HepG2 (cell line): ENCODE data around the gene IZUMO2. TPM values are rescaled to one million over a fixed set of nuclear protein-coding genes. Genes with fewer than 3 reads are reported as not detected.

Source experiments
- ATAC-seq: fragments of 200-7000 bp; cut with Tn5 transposase; 3 replicates; pipeline ENCODE4 v1.9.1; 2020; ENCODE audit warnings: mild to moderate bottlenecking, moderate library complexity
- BruUV-seq: library from RNA; stranded (reverse); fragments of 400-500 nt; replicated peaks from 2 replicates; lab custom pipeline; 2021; lab: Mats Ljungman, UMichigan
- CTCF ChIA-PET: fragments of 300-600 bp; formaldehyde crosslinking; extraction: SDS; loops from one replicate; lab custom pipeline; 2021; ENCODE audit warnings: low total read pairs, inconsistent platforms, low intra/inter-chr PET ratio; lab: Yijun Ruan, JAX
- POLR2A ChIA-PET: fragments of 350-600 bp; sonication (Branson Sonifier 250); formaldehyde crosslinking; loops from one replicate; lab custom pipeline; 2020; ENCODE audit warnings: antibody characterized with exemption, inconsistent platforms; lab: Yijun Ruan, JAX
- DNase-seq: peaks from one replicate; pipeline ENCODE4 v3.0.0-alpha.2; 2015; ENCODE audit warnings: low spot score
- FAIRE-seq: peaks from 3 replicates; lab custom pipeline; 2011; peaks lifted over from hg19 to GRCh38; lab: Jason Lieb, UNC
- H2AFZ ChIP-seq: one replicate; pipeline ENCODE4 v1.6.1; 2011; ENCODE audit warnings: low read length, inconsistent platforms
- H3K27ac ChIP-seq: fragments of 300-600 bp; 3 replicates; pipeline ENCODE4 v1.8.0; 2011; ENCODE audit warnings: mixed run types, mild to moderate bottlenecking, mixed read lengths, low read length, inconsistent platforms; ENCODE audit not compliant: insufficient read depth; ENCODE audit errors: extremely low read length
- H3K27me3 ChIP-seq, 2 experiments: fragments of 200-600 bp in 1 of 2; 2 replicates in 1 of 2; 3 replicates in 1 of 2; pipeline versions ENCODE4 v1.6.0 to v1.8.0; 2011; ENCODE audit warnings: low read length in 2 of 2, mild to moderate bottlenecking in 2 of 2, moderate library complexity in 2 of 2, inconsistent platforms in 1 of 2; ENCODE audit not compliant: insufficient read depth in 2 of 2, control insufficient read depth in 1 of 2
- H3K36me3 ChIP-seq, 2 experiments: fragments of 200-600 bp in 1 of 2; replicated peaks in 1 of 2; 2 replicates in 1 of 2; 3 replicates in 1 of 2; pipeline versions ENCODE4 v1.5.1 to v1.8.0; 2011; ENCODE audit warnings: low read length in 2 of 2, inconsistent platforms in 1 of 2; ENCODE audit not compliant: insufficient read depth in 2 of 2, control insufficient read depth in 1 of 2
- H3K4me1 ChIP-seq: 2 replicates; pipeline ENCODE4 v1.5.1; 2012; ENCODE audit warnings: low read length, inconsistent platforms; ENCODE audit not compliant: insufficient read depth
- H3K4me2 ChIP-seq: 2 replicates; pipeline ENCODE4 v1.6.0; 2011; ENCODE audit warnings: low read depth, low read length, inconsistent platforms
- H3K4me3 ChIP-seq, 3 experiments: fragments of 200-600 bp in 1 of 3; sonication (generic), shearing (Covaris generic) in 1 of 3; replicated peaks in 1 of 3; 2 replicates each; pipeline ENCODE4 v1.5.1; 2011 to 2016; ENCODE audit warnings: low read length in 3 of 3, inconsistent platforms in 2 of 3, low read depth in 2 of 3, mild to moderate bottlenecking in 2 of 3, control low read depth in 1 of 3, mixed read lengths in 1 of 3; ENCODE audit not compliant: insufficient read depth in 1 of 3
- H3K79me2 ChIP-seq: one replicate; pipeline ENCODE4 v1.6.1; 2011; ENCODE audit warnings: low read length, inconsistent platforms; ENCODE audit not compliant: insufficient read depth
- H3K9ac ChIP-seq: 2 replicates; pipeline ENCODE4 v1.6.0; 2011; ENCODE audit warnings: mild to moderate bottlenecking, low read depth, low read length, inconsistent platforms; ENCODE audit not compliant: insufficient read depth
- H3K9me3 ChIP-seq: 2 replicates; pipeline ENCODE4 v1.5.1; 2012; ENCODE audit warnings: mild to moderate bottlenecking, low read length
- H4K20me1 ChIP-seq: 2 replicates; pipeline ENCODE4 v1.6.0; 2011; ENCODE audit warnings: inconsistent platforms, mild to moderate bottlenecking, low read length, moderate library complexity; ENCODE audit not compliant: insufficient read depth
- CHD4 ChIP-seq: fragments of 200-600 bp; sonication (generic); IDR thresholded peaks from 2 replicates; pipeline ENCODE4 v1.7.0; 2017; ENCODE audit warnings: mild to moderate bottlenecking, low read length, borderline replicate concordance
- HOXD1 ChIP-seq: sonication (generic); formaldehyde crosslinking; IDR thresholded peaks from 2 replicates; pipeline ENCODE4 v1.5.0; 2020; ENCODE audit warnings: missing genetic modification reagents
- KAT7 ChIP-seq: IDR thresholded peaks from 2 replicates; pipeline ENCODE4 v1.6.1; 2018; ENCODE audit warnings: borderline replicate concordance, missing compliant biosample characterization
- MTA3 ChIP-seq: sonication (generic); formaldehyde crosslinking; IDR thresholded peaks from 2 replicates; pipeline ENCODE4 v1.4.0; 2020; ENCODE audit warnings: missing genetic modification reagents
- PLRG1 ChIP-seq: fragments of 450-650 bp; conservative IDR thresholded peaks from 2 replicates; pipeline ENCODE4 v1.6.1; 2016
- SIX1 ChIP-seq: sonication (generic); formaldehyde crosslinking; IDR thresholded peaks from 2 replicates; pipeline ENCODE4 v1.4.0; 2020; ENCODE audit warnings: missing genetic modification reagents, borderline replicate concordance
- SMARCE1 ChIP-seq: fragments of 450-650 bp; IDR thresholded peaks from 2 replicates; pipeline ENCODE4 v1.6.1; 2017; ENCODE audit warnings: borderline replicate concordance
- SMC3 ChIP-seq: IDR thresholded peaks from 2 replicates; pipeline ENCODE4 v1.6.1; 2011; ENCODE audit warnings: low read length, improper control_type of control experiment
- SRF ChIP-seq: IDR thresholded peaks from 2 replicates; pipeline ENCODE4 v1.6.1; 2011; ENCODE audit warnings: mild to moderate bottlenecking, low read depth, low read length, moderate library complexity
- TBL1XR1 ChIP-seq: fragments of 150-350 bp; IDR thresholded peaks from 2 replicates; pipeline ENCODE4 v1.6.1; 2014; ENCODE audit warnings: borderline replicate concordance, low read length; ENCODE audit not compliant: partially characterized antibody
- ZFP36L2 ChIP-seq: sonication (generic); formaldehyde crosslinking; IDR thresholded peaks from 2 replicates; pipeline ENCODE4 v1.4.0; 2020; ENCODE audit warnings: missing genetic modification reagents
- ZKSCAN5 ChIP-seq: sonication (generic); formaldehyde crosslinking; IDR thresholded peaks from 2 replicates; pipeline ENCODE4 v1.5.1; 2020; ENCODE audit warnings: mild to moderate bottlenecking, missing genetic modification reagents
- ZNF234 ChIP-seq: sonication (generic); formaldehyde crosslinking; conservative IDR thresholded peaks from 2 replicates; pipeline ENCODE4 v1.5.1; 2020; ENCODE audit warnings: mild to moderate bottlenecking, missing genetic modification reagents
- ZNF605 ChIP-seq: sonication (generic); formaldehyde crosslinking; IDR thresholded peaks from 2 replicates; pipeline ENCODE4 v1.8.0; 2022; ENCODE audit warnings: mild to moderate bottlenecking, missing genetic modification reagents
- WGBS: methylation state at CpG from one replicate; pipeline ENCODE4 v1.1.6; 2017; ENCODE audit warnings: low lambda C conversion rate; 5-methylcytosine and 5-hydroxymethylcytosine counted together
- in situ Hi-C: cut with HindIII; loops from 2 replicates; pipeline ENCODE4 v1.10.0; 2017; ENCODE audit warnings: low pct_unique_long_range_greater_than_20kb; ENCODE audit not compliant: extremely low pct_ligation_motif_present
- intact Hi-C: fragments of 100-400 bp; cut with micrococcal nuclease; formaldehyde crosslinking; loops from one replicate; pipeline ENCODE4 v1.10.0; 2022; ENCODE audit not compliant: unreplicated experiment
- polyA plus RNA-seq, 8 experiments: library from polyadenylated mRNA; depleted of rRNA in 3 of 8; stranded (reverse) in 7 of 8; unstranded in 1 of 8; fragments of >200 nt; fragmentation: Illumina TruSeq in 4 of 8; extraction: Trizol in 4 of 8; gene quantifications; 2 replicates each; pipeline versions ENCODE4 v1.2.1 to v1.2.3, GENCODE V29; 2011 to 2016; ENCODE audit warnings: low read depth in 4 of 8, missing spikeins in 1 of 8, mixed read lengths in 1 of 8; ENCODE audit not compliant: insufficient read depth in 1 of 8
- total RNA-seq, 5 experiments: library from RNA; depleted of rRNA; stranded (reverse); fragments of >200 nt; fragmentation: Illumina TruSeq; extraction: Trizol; gene quantifications; 2 replicates each; pipeline ENCODE4 v1.2.3, GENCODE V29; 2016; ENCODE audit warnings: low read depth in 1 of 5

The IZUMO2 gene
- total and polyA plus RNA-seq, 2 of the 13 experiments (the other 11 are each of a cell fraction or from before 2014, with no cell fraction given) = not detected

DNA sequence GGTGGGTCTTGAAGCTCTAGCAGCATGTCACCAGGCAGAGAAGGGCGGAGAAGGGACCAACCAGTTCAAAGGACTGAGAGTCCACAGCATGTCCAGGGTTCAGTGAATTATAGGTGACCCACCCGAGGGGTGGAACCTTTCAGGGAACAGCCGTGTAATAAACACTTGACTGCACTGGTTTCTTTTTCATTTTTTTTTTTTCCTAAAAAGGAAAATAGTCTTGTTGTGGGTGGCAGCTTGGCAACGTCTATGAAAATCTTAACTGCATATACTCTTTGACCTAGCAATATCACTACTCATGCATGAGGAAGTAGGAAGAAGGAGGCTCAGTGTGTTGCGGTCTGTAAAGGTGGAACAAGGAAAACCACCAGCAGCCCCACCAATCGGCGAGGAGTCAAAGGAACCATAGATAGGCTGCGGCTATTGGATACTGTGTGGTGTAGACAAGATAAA is 27.4 kb upstream of the IZUMO2 start (continued):
- no peak for TF ChIP-seq ZNF605 (CRISPR knock-in tag)
- no peak for TF ChIP-seq CHD4
- no peak for TF ChIP-seq TBL1XR1
- TF ChIP-seq ZNF234 = no peak
- TF ChIP-seq SMC3 = no peak
- no peak for TF ChIP-seq MTA3
- no peak for TF ChIP-seq SMARCE1
- TF ChIP-seq SRF = no peak
- no peak for TF ChIP-seq ZKSCAN5 (CRISPR knock-in tag)
- no peak for TF ChIP-seq HOXD1

DNA sequence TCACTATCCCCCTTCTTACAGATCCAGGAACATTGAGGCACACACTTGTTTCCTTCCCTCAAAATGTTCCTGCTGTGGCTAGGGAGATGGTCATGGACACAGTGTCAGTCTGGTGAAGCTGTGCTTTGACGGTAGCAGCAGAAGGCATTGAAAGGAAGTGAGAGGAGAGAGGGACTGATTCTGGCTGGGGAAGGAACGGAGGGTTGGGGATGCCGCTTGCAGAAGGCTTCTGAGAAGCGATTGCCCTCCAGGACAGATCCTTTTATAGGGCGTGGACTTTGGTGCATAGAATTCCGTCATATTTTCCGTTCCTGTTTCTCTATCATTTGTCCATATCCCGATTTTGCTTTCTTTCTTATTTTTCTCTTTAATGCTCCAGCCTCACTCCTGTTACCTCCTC is 26.2 kb upstream of the IZUMO2 start:
- no peak overlapping the region for H3K27ac ChIP-seq
- TF ChIP-seq SIX1 (CRISPR knock-in tag) (no peak), PLRG1 (no peak), ZFP36L2 (no peak), KAT7 (CRISPR knock-in tag) (no peak)
- TF ChIP-seq, all 625 proteins: peak for 0
- WGBS = 38% methylated on average over 8 of the region's 8 CpGs
- ChIA-PET POLR2A (no interaction called here), CTCF (no interaction called here)
- no peak for ATAC-seq
- Histone ChIP-seq H3K9ac (no peak overlapping the region), H3K4me3 (no peak overlapping the region), H4K20me1 (no peaks in the 10 kb centered on the region), H2AFZ (no peak overlapping the region), H3K79me2 (no peaks in the 10 kb centered on the region), H3K4me2 (no peak overlapping the region), H3K9me3 (no peaks in the 10 kb centered on the region), H3K4me1 (no peaks in the 10 kb centered on the region; the same call in 1 of the 2 replicates), H3K36me3 (no peaks in the 10 kb centered on the region), H3K27me3 (peaks cover 0 to 13% of the 10 kb centered on the region in 2 experiments; a peak in 1 of 5 replicates)
- no peak for DNase-seq
- no TSS peak for BruUV-seq
- intact Hi-C loops = no loop called here
- FAIRE-seq = no peak
- in situ Hi-C loops = no loop called here
